ENCODE results near the gene EXOC6B. TPM values are rescaled to one million over a fixed set of nuclear protein-coding genes. Genes with fewer than 3 reads are reported as not detected.
"Not testable (repeated sequence)": the region's sequence is repeated elsewhere in the genome, so short reads cannot be mapped to it uniquely, and the experiment has no call there.

EXOC6B gene
- total RNA-seq, 1 donor = 24.6 TPM

DNA sequence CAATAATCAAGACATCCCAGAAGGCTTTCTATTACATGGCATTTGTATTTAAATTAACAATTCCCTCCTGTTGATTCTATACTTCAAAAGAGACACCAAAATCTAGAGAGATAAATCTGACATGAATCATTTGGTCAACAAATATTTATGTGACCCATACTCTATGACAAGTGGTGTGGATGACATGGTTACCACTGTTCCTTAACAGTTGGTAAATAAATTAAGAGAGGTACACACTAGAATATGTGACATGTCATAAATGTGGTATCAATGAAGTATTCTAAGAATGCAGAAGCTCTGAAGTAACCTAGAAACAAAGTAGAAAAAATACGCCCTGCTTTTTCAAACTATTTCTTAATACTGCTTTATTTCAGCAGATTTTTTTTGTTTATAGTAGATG lies 255.4 kb downstream of the EXOC6B start:
- Histone ChIP-seq H4K20me1 (ENCODE audit: insufficient read depth, low read length) (no peaks in the 10 kb centered on the region), H3K27me3 (ENCODE audit: insufficient read depth, low read length) (no peaks in the 10 kb centered on the region), H3K4me1 (ENCODE audit: insufficient read depth, low read length) (peaks cover 7% of the 10 kb centered on the region), H3K4me3 (ENCODE audit: insufficient read depth, low read length) (no peak overlapping the region), H3K79me2 (ENCODE audit: insufficient read depth, low read length) (no peaks in the 10 kb centered on the region), H3K27ac (ENCODE audit: low read depth, low read length) (no peak overlapping the region), H3K4me2 (ENCODE audit: insufficient read depth, low read length) (no peak overlapping the region), H2AFZ (ENCODE audit: low read length) (no peak overlapping the region), H3K36me3 (ENCODE audit: insufficient read depth, low read length) (no peaks in the 10 kb centered on the region), H3K9me3 (ENCODE audit: low read depth, low read length) (no peaks in the 10 kb centered on the region)
- no peak for DNase-seq (ENCODE audit: insufficient read length, low spot score, missing footprints)
- TF ChIP-seq, protein P1, sequence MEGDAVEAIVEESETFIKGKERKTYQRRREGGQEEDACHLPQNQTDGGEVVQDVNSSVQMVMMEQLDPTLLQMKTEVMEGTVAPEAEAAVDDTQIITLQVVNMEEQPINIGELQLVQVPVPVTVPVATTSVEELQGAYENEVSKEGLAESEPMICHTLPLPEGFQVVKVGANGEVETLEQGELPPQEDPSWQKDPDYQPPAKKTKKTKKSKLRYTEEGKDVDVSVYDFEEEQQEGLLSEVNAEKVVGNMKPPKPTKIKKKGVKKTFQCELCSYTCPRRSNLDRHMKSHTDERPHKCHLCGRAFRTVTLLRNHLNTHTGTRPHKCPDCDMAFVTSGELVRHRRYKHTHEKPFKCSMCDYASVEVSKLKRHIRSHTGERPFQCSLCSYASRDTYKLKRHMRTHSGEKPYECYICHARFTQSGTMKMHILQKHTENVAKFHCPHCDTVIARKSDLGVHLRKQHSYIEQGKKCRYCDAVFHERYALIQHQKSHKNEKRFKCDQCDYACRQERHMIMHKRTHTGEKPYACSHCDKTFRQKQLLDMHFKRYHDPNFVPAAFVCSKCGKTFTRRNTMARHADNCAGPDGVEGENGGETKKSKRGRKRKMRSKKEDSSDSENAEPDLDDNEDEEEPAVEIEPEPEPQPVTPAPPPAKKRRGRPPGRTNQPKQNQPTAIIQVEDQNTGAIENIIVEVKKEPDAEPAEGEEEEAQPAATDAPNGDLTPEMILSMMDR (IDR thresholded peaks at IDR 0.05; ENCODE audit: extremely low read depth, low read depth, low read length) = no peak

DNA sequence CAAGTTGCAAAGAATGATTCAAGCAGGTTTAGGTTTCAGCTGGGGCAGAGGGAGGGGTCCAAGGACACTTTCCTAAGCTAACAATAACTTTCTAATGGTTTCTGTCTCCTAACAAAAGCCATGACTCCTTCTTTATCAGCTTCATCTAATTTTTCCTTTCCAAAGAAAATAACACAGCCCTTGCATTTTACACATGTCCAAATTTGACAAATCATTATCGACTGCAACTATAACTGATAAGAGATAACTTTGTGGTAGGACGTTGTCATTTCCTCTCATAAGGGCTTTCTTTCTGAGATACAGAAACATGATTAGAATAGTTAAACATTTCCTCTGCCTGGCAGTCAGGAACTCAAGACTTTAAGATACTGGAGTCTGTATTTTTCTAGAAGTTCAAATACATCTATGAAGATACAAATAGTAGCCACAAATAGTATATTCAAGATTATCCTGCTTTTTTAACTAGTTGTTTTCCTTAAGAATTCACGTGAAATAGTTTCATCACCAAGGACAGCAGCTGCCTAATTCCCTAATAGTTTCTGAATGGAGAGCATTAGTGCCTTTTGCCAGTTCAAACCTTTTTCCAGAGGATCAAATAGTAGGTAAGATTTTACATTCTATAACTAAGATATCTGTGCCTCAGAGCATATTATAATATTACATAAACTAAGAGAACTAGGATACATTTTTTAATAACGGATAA lies 263.2 kb downstream of the EXOC6B start:
- Histone ChIP-seq H3K27me3 (ENCODE audit: insufficient read depth, low read length) (no peaks in the 10 kb centered on the region), H2AFZ (ENCODE audit: low read length) (no peak overlapping the region), H3K4me2 (ENCODE audit: insufficient read depth, low read length) (peak overlapping the region; percentile 56), H3K4me3 (ENCODE audit: insufficient read depth, low read length) (no peak overlapping the region), H3K27ac (ENCODE audit: low read depth, low read length) (peak overlapping the region; percentile 84), H3K9me3 (ENCODE audit: low read depth, low read length) (no peaks in the 10 kb centered on the region), H3K36me3 (ENCODE audit: insufficient read depth, low read length) (no peaks in the 10 kb centered on the region), H3K4me1 (ENCODE audit: insufficient read depth, low read length) (peaks cover 33% of the 10 kb centered on the region), H3K79me2 (ENCODE audit: insufficient read depth, low read length) (no peaks in the 10 kb centered on the region), H4K20me1 (ENCODE audit: insufficient read depth, low read length) (no peaks in the 10 kb centered on the region)
- peak; percentile 9 for DNase-seq (ENCODE audit: insufficient read length, low spot score, missing footprints)
- TF ChIP-seq, protein P1 (IDR thresholded peaks at IDR 0.05; ENCODE audit: extremely low read depth, low read depth, low read length) = no peak

DNA sequence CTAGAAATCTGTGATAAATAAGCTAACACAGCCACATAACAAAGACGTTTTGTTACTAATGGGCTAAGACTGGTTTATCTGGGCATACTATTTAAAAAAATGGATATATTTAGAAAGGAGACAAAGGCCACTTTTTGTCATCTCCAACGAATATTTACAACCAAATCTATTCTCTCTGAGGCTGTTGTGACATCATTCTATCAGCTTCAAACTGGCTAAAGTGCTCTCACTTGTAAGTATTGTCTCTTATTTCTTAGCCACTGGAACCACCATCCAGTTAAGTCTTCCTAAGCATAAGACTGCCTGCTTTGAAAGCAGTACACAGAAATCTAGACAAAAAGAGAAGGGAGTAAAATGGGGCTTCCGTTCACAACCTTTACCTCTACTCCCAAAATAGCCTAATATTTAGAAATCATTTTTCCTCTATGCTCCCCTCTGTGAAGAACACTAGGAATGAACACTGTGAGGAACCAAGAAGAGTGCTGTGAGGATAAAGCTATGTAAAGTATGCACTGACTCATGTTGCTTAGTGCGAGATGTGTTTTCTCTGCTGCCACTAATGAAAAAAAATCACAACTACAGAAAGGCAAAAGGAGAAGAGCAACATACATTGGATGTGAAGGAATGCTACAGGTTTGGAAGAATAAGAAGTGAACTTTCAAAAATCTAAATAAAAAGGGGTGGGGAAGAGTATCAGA lies 264.1 kb downstream of the EXOC6B start:
- Histone ChIP-seq H3K4me3 (ENCODE audit: insufficient read depth, low read length) (no peak overlapping the region), H3K4me2 (ENCODE audit: insufficient read depth, low read length) (peak overlapping the region; percentile 56), H3K36me3 (ENCODE audit: insufficient read depth, low read length) (no peaks in the 10 kb centered on the region), H3K27ac (ENCODE audit: low read depth, low read length) (peak overlapping the region; percentile 84), H3K79me2 (ENCODE audit: insufficient read depth, low read length) (no peaks in the 10 kb centered on the region), H3K9me3 (ENCODE audit: low read depth, low read length) (no peaks in the 10 kb centered on the region), H3K27me3 (ENCODE audit: insufficient read depth, low read length) (no peaks in the 10 kb centered on the region), H2AFZ (ENCODE audit: low read length) (no peak overlapping the region), H3K4me1 (ENCODE audit: insufficient read depth, low read length) (peaks cover 29% of the 10 kb centered on the region), H4K20me1 (ENCODE audit: insufficient read depth, low read length) (no peaks in the 10 kb centered on the region)
- TF ChIP-seq, protein P1 (IDR thresholded peaks at IDR 0.05; ENCODE audit: extremely low read depth, low read depth, low read length) = no peak
- DNase-seq (ENCODE audit: insufficient read length, low spot score, missing footprints) = peak; percentile 21

DNA sequence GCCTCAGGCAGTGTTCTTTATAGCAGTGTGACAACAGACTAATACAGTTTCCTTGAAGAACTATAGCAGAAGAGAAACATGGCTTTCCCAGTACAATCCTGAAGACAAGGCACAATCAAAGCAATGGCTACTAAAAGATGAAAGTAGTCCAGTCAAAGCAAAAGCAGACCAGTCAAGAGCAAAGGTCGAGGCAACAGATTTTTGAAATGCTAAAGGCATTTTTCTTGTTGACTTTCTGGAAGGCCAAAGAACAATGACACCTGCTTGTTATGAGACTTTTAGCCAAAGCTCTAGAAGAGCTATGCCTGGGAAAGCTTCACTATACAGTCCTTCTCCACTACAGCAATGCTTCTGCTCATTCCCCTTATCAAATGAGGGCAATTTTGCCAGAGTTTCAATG lies 269.9 kb downstream of the EXOC6B start:
- H3K9me3 ChIP-seq (ENCODE audit: low read depth, low read length) = no peaks in the 10 kb centered on the region
- H3K4me2 ChIP-seq (ENCODE audit: insufficient read depth, low read length) = no peak overlapping the region
- no peak overlapping the region for H3K27ac ChIP-seq (ENCODE audit: low read depth, low read length)
- H3K27me3 ChIP-seq (ENCODE audit: insufficient read depth, low read length) = no peaks in the 10 kb centered on the region
- H4K20me1 ChIP-seq (ENCODE audit: insufficient read depth, low read length) = no peaks in the 10 kb centered on the region
- no peak for DNase-seq (ENCODE audit: insufficient read length, low spot score, missing footprints)
- H3K4me1 ChIP-seq (ENCODE audit: insufficient read depth, low read length) = peaks cover 8% of the 10 kb centered on the region
- no peak overlapping the region for H3K4me3 ChIP-seq (ENCODE audit: insufficient read depth, low read length)
- TF ChIP-seq, protein P1 (IDR thresholded peaks at IDR 0.05; ENCODE audit: extremely low read depth, low read depth, low read length) = no peak
- H3K79me2 ChIP-seq (ENCODE audit: insufficient read depth, low read length) = no peaks in the 10 kb centered on the region
- H3K36me3 ChIP-seq (ENCODE audit: insufficient read depth, low read length) = no peaks in the 10 kb centered on the region
- H2AFZ ChIP-seq (ENCODE audit: low read length) = no peak overlapping the region

DNA sequence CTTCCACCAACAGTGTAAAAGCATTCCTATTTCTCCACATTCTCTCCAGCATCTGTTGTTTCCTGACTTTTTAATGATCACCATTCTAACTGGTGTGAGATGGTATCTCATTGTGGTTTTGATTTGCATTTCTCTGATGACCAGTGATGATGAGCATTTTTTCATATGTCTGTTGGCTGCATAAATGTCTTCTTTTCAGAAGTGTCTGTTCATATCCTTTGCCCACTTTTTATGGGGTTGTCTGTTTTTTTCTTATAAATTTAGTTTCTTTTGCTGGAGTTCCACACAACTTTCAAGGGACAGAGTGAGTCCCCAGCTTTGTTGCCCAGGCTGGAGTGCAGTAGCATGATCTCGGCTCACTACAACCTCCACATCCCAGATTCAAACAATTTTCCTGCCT lies 270.5 kb downstream of the EXOC6B start:
- not testable (repeated sequence) for H3K4me1 ChIP-seq (ENCODE audit: insufficient read depth, low read length); H4K20me1 ChIP-seq (ENCODE audit: insufficient read depth, low read length); H2AFZ ChIP-seq (ENCODE audit: low read length); H3K9me3 ChIP-seq (ENCODE audit: low read depth, low read length); H3K4me3 ChIP-seq (ENCODE audit: insufficient read depth, low read length); H3K27me3 ChIP-seq (ENCODE audit: insufficient read depth, low read length); DNase-seq (ENCODE audit: insufficient read length, low spot score, missing footprints); H3K4me2 ChIP-seq (ENCODE audit: insufficient read depth, low read length); H3K27ac ChIP-seq (ENCODE audit: low read depth, low read length); H3K79me2 ChIP-seq (ENCODE audit: insufficient read depth, low read length); H3K36me3 ChIP-seq (ENCODE audit: insufficient read depth, low read length)

DNA sequence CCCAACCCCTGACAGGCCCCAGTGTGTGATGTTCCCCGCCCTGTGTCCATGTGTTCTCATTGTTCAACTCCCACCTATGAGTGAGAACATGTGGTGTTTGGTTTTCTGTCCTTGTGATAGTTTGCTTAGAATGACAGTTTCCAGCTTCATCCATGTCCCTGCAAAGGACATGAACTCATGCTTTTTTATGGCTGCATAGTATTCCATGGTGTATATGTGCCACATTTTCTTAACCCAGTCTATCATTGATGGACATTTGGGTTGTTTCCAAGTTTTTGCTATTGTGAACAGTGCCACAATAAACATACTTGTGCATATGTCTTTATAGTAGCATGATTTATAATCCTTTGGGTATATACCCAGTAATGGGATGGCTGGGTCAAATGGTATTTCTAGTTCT lies 270.9 kb downstream of the EXOC6B start:
- not testable (repeated sequence) for H4K20me1 ChIP-seq (ENCODE audit: insufficient read depth, low read length); H3K79me2 ChIP-seq (ENCODE audit: insufficient read depth, low read length); H3K36me3 ChIP-seq (ENCODE audit: insufficient read depth, low read length); H3K9me3 ChIP-seq (ENCODE audit: low read depth, low read length); H3K27ac ChIP-seq (ENCODE audit: low read depth, low read length); H3K27me3 ChIP-seq (ENCODE audit: insufficient read depth, low read length); H3K4me2 ChIP-seq (ENCODE audit: insufficient read depth, low read length); H3K4me1 ChIP-seq (ENCODE audit: insufficient read depth, low read length); H3K4me3 ChIP-seq (ENCODE audit: insufficient read depth, low read length); H2AFZ ChIP-seq (ENCODE audit: low read length); DNase-seq (ENCODE audit: insufficient read length, low spot score, missing footprints)

All from osteoblast (primary cell).